Keratinocyte (primary cell): ENCODE measurements around the gene JAK1. TPM values are rescaled to one million over a fixed set of nuclear protein-coding genes. Genes with fewer than 3 reads are reported as not detected.

ENCODE experiments used
- DNase-seq: peaks from one replicate; pipeline ENCODE4 v3.0.0-alpha.2; 2011; ENCODE audit warnings: low read depth, missing footprints, low spot score
- FAIRE-seq: peaks from 2 replicates; lab custom pipeline; 2011; peaks lifted over from hg19 to GRCh38; lab: Jason Lieb, UNC
- H2AFZ ChIP-seq: 2 replicates; pipeline ENCODE4 v1.6.0; 2012; ENCODE audit warnings: low read length, control low read depth, inconsistent platforms; ENCODE audit not compliant: control insufficient read depth
- H3K27ac ChIP-seq: 2 replicates; pipeline ENCODE4 v1.5.1; 2011; ENCODE audit warnings: low read length; ENCODE audit not compliant: control insufficient read depth, insufficient read depth
- H3K27me3 ChIP-seq: 3 replicates; pipeline ENCODE4 v1.6.0; 2011; ENCODE audit warnings: low read length; ENCODE audit not compliant: control insufficient read depth, insufficient read depth; ENCODE audit errors: extremely low read depth
- H3K36me3 ChIP-seq, 2 experiments: 2 replicates in 1 of 2; 3 replicates in 1 of 2; pipeline ENCODE4 v1.5.1; 2011; ENCODE audit warnings: low read length in 2 of 2, mild to moderate bottlenecking in 1 of 2; ENCODE audit not compliant: control insufficient read depth in 2 of 2, insufficient read depth in 2 of 2; ENCODE audit errors: extremely low read depth in 1 of 2
- H3K4me1 ChIP-seq: 3 replicates; pipeline ENCODE4 v1.5.1; 2011; ENCODE audit warnings: low read length; ENCODE audit not compliant: control insufficient read depth, insufficient read depth; ENCODE audit errors: extremely low read depth
- H3K4me2 ChIP-seq: 3 replicates; pipeline ENCODE4 v1.6.0; 2011; ENCODE audit warnings: low read depth, low read length; ENCODE audit not compliant: control insufficient read depth, insufficient read depth; ENCODE audit errors: extremely low read depth
- H3K4me3 ChIP-seq, 3 experiments: fragments of 200-600 bp in 1 of 3; sonication (generic) in 1 of 3; 2 replicates in 2 of 3; 3 replicates in 1 of 3; pipeline ENCODE4 v1.5.1; 2011 to 2016; ENCODE audit warnings: low read length in 3 of 3, mild to moderate bottlenecking in 3 of 3, control low read depth in 2 of 3, inconsistent platforms in 1 of 3, low read depth in 1 of 3, mixed read lengths in 1 of 3, mixed run types in 1 of 3, moderate library complexity in 1 of 3; ENCODE audit not compliant: control insufficient read depth in 2 of 3, insufficient read depth in 2 of 3; ENCODE audit errors: extremely low read depth in 1 of 3
- H3K79me2 ChIP-seq: 2 replicates; pipeline ENCODE4 v1.6.0; 2012; ENCODE audit warnings: low read length; ENCODE audit not compliant: control insufficient read depth, insufficient read depth
- H3K9ac ChIP-seq: 3 replicates; pipeline ENCODE4 v1.6.0; 2011; ENCODE audit warnings: low read length; ENCODE audit not compliant: control insufficient read depth, insufficient read depth; ENCODE audit errors: extremely low read depth
- H3K9me1 ChIP-seq: 3 replicates; pipeline ENCODE4 v1.6.0; 2011; ENCODE audit warnings: low read length; ENCODE audit not compliant: control insufficient read depth, insufficient read depth; ENCODE audit errors: extremely low read depth
- H3K9me3 ChIP-seq: 2 replicates; pipeline ENCODE4 v1.5.1; 2012; ENCODE audit warnings: low read depth, low read length; ENCODE audit not compliant: control insufficient read depth
- H4K20me1 ChIP-seq: 3 replicates; pipeline ENCODE4 v1.6.0; 2011; ENCODE audit warnings: low read length; ENCODE audit not compliant: control insufficient read depth, insufficient read depth; ENCODE audit errors: extremely low read depth
- EZH2 ChIP-seq: IDR thresholded peaks from one replicate; pipeline ENCODE4 v1.6.1; 2012; ENCODE audit warnings: inconsistent platforms, mild to moderate bottlenecking, low read length, moderate library complexity
- dilution Hi-C: fragments of 300-500 bp; cut with MboI; formaldehyde crosslinking; loops from one replicate; pipeline ENCODE4 v1.7.0; 2020; ENCODE audit warnings: low sequenced_read_pairs; ENCODE audit not compliant: extremely low pct_ligation_motif_present
- polyA plus RNA-seq, 5 experiments: library from polyadenylated mRNA; depleted of rRNA in 3 of 5; stranded (reverse) in 3 of 5; stranded (forward) in 1 of 5; unstranded in 1 of 5; fragments of >200 nt; gene quantifications; 1 replicate in 1 of 5; 2 replicates in 3 of 5; 3 replicates in 1 of 5; pipeline versions ENCODE4 v1.2.1 to v1.2.3, GENCODE V29; 2011 to 2012; ENCODE audit warnings: missing spikeins in 2 of 5, low read depth in 1 of 5, low replicate concordance in 1 of 5
- TF ChIP-seq, protein P1 (sequence below), 3 experiments: IDR thresholded peaks in 1 of 3; conservative IDR thresholded peaks in 1 of 3; optimal IDR thresholded peaks in 1 of 3; 2 replicates in 2 of 3; 3 replicates in 1 of 3; pipeline versions ENCODE3 to v1.5.1; 2011; ENCODE audit warnings: low read length in 3 of 3, mild to moderate bottlenecking in 3 of 3, moderate library complexity in 2 of 3, control low read depth in 1 of 3, inconsistent platforms in 1 of 3; ENCODE audit not compliant: insufficient read depth in 2 of 3; ENCODE audit errors: extremely low read depth in 1 of 3

JAK1 gene
- polyA plus RNA-seq, 1 donor (not counting 4 experiments of a cell fraction or from before 2014, with no cell fraction given) = 50.9 TPM

DNA sequence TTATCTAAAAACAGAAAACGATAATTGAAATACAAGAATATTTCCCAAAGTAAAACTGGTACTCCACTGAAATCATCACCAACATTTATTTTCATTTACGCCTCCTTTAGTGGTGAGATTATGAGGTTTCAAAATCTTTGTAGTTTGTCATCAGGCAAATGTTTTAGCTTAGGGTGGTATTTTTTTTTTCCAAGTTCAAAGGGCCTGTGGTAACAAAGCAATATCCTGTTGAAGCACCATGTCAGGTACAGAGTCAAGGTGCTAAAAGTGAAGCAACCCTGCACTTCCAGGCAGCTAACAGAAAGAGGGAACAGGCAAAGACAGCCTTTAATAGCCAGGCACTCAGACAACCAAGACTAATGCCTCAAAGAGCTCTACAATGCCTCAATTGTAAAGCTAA lies 89.2 kb downstream of the JAK1 start:
- no peaks in the 10 kb centered on the region for H3K9me1 ChIP-seq
- H3K9ac ChIP-seq = no peak overlapping the region
- H3K79me2 ChIP-seq = no peaks in the 10 kb centered on the region
- H3K4me2 ChIP-seq = no peak overlapping the region
- TF ChIP-seq, protein P1, sequence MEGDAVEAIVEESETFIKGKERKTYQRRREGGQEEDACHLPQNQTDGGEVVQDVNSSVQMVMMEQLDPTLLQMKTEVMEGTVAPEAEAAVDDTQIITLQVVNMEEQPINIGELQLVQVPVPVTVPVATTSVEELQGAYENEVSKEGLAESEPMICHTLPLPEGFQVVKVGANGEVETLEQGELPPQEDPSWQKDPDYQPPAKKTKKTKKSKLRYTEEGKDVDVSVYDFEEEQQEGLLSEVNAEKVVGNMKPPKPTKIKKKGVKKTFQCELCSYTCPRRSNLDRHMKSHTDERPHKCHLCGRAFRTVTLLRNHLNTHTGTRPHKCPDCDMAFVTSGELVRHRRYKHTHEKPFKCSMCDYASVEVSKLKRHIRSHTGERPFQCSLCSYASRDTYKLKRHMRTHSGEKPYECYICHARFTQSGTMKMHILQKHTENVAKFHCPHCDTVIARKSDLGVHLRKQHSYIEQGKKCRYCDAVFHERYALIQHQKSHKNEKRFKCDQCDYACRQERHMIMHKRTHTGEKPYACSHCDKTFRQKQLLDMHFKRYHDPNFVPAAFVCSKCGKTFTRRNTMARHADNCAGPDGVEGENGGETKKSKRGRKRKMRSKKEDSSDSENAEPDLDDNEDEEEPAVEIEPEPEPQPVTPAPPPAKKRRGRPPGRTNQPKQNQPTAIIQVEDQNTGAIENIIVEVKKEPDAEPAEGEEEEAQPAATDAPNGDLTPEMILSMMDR (optimal IDR thresholded peaks at IDR 0.05 in 1 of 3, IDR thresholded peaks at IDR 0.05 in 1 of 3, conservative IDR thresholded peaks at IDR 0.05 in 1 of 3; ENCODE audit: extremely low read depth in 1 of 3, insufficient read depth in 2 of 3, low read length in 3 of 3) = no peak
- no peak for TF ChIP-seq EZH2
- H3K4me1 ChIP-seq = peaks cover 4% of the 10 kb centered on the region
- H3K9me3 ChIP-seq = no peaks in the 10 kb centered on the region
- no peak overlapping the region for H2AFZ ChIP-seq
- FAIRE-seq (no peak), DNase-seq (no peak)
- H3K36me3 ChIP-seq = peaks cover 6 to 10% of the 10 kb centered on the region in 2 experiments
- no peaks in the 10 kb centered on the region for H3K27me3 ChIP-seq
- dilution Hi-C loops = no loop called here
- no peaks in the 10 kb centered on the region for H4K20me1 ChIP-seq
- no peak overlapping the region for H3K27ac ChIP-seq
- no peak overlapping the region for H3K4me3 ChIP-seq

DNA sequence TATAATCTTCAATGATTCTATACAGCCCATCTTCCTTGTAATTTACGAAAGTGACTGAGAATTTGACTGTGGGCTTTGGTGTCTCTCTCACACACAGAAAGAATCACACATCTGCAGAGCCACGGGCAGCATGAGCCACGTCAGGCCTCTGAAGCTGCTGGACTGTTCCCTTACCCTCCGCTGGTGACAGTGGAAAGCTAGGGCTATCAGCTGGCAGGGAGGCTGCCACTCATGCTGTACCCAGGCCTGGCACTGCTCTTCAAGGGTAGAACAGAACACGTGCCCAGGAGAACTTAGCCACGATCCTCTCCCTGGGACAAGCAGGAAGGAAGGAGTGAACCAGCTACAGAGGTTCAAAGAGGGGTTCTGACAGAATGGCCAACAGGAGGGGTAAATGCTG lies 90.7 kb downstream of the JAK1 start:
- no peaks in the 10 kb centered on the region for H3K79me2 ChIP-seq
- no peak for DNase-seq
- H3K9me1 ChIP-seq = no peaks in the 10 kb centered on the region
- dilution Hi-C loops = no loop called here
- FAIRE-seq = no peak
- H3K9ac ChIP-seq = no peak overlapping the region
- no peaks in the 10 kb centered on the region for H4K20me1 ChIP-seq
- H3K9me3 ChIP-seq = no peaks in the 10 kb centered on the region
- H3K36me3 ChIP-seq = peaks cover 10 to 11% of the 10 kb centered on the region in 2 experiments
- H3K27me3 ChIP-seq = no peaks in the 10 kb centered on the region
- H2AFZ ChIP-seq = no peak overlapping the region
- H3K27ac ChIP-seq = no peak overlapping the region
- H3K4me1 ChIP-seq = no peaks in the 10 kb centered on the region
- TF ChIP-seq EZH2 = no peak
- TF ChIP-seq, protein P1 (optimal IDR thresholded peaks at IDR 0.05 in 1 of 3, IDR thresholded peaks at IDR 0.05 in 1 of 3, conservative IDR thresholded peaks at IDR 0.05 in 1 of 3; ENCODE audit: extremely low read depth in 1 of 3, insufficient read depth in 2 of 3, low read length in 3 of 3) = no peak
- no peak overlapping the region for H3K4me2 ChIP-seq
- no peak overlapping the region for H3K4me3 ChIP-seq
